NCI-H526 treated with DMSO at 0.1 percent for 48 hours (cell line): ENCODE data around the gene SPTBN1.

ENCODE experiments used
- DNase-seq: peaks from one replicate; lab custom pipeline; 2025; lab: John Stamatoyannopoulos, UW

SPTBN1 gene

GRCh38 chr2:54553775-54554174, 97.6 kb downstream of the SPTBN1 start:
- DNase-seq = no peak

GRCh38 chr2:54555318-54555837, 99.3 kb downstream of the SPTBN1 start:
- no peak for DNase-seq

GRCh38 chr2:54556621-54557121, 100.5 kb downstream of the SPTBN1 start:
- no peak for DNase-seq

DNA sequence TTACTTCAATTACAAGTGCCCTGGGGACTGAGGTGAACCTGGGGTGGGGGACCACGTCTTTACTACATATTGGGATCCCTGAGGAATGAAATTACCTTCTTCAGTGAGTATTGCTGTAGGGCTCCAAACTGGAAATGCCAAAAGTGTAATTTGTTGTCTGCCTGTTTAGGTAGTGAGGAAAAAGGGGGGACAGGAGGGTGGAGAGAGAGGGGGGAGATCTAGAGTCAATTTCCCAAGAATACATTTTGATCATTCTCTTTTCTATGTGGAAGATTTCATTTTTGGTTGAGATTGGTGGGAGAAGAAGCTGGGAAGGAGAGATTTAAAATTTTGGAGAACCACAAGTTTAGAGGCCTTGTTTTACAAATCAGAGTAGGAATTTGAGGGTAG, 101.1 kb downstream of the SPTBN1 start:
- DNase-seq = no peak

DNA sequence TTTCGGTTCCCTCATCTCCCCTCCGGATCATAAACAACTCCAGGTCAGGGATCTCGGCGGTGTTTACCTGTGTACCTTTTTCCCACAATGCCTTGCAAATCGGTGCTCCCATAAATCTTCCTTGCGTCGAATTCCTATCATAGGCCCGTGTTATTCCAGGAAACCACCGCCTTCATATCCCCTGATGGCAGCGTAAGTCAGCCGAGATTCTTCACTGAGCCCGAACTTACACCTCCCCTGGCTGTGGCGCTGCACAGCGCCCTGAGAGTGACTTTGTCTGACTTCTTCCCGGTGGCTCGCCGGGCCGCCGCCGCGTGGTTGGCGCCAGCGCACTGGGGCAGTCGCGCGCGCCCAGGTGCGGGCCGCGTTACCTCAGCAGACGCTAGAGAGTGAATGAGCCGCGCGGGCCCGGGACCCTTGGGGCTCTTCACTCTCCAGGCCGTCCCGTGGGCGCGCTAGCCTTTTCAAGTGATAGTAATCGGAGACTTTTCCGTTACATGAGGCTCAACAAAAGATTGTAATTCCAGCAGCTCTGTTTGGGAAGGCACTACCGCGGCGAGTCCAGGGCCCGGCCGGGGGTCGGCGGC, 101.6 kb downstream of the SPTBN1 start:
- peak; percentile 89 for DNase-seq

- peak; percentile 64 for DNase-seq
Observed at GRCh38 chr2:54558188-54559005, 102.3 kb downstream of the SPTBN1 start.

GRCh38 chr2:54559006-54559445, 102.9 kb downstream of the SPTBN1 start:
- peak; percentile 75 for DNase-seq

DNA sequence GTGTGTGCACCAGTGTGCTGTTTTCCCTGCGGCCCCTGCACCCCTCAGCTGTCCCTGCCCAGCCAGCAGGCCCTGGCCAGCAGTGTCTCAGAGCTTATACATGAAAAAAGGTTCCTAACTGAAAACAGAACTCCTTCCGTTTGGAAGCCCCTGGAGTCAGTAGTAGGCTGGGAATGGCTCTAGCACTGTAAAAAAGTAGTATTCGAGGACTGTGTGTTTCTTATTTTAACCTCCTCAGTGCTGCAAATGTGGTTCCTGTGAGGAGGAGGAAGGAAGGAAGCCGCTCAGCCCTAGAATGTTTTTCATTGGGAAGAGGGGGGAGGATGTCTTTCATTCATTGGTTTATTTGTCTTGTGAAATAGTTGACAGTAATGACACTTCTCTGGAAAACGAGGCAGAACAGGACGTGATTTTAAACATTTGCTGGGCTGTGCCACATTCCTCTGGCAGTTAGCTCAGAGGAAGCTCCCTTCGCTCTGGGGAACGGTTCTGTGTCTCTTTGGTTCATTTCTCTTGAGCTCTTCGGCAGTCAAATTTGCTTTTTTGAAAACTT, 103.5 kb downstream of the SPTBN1 start:
- DNase-seq = no peak

DNA sequence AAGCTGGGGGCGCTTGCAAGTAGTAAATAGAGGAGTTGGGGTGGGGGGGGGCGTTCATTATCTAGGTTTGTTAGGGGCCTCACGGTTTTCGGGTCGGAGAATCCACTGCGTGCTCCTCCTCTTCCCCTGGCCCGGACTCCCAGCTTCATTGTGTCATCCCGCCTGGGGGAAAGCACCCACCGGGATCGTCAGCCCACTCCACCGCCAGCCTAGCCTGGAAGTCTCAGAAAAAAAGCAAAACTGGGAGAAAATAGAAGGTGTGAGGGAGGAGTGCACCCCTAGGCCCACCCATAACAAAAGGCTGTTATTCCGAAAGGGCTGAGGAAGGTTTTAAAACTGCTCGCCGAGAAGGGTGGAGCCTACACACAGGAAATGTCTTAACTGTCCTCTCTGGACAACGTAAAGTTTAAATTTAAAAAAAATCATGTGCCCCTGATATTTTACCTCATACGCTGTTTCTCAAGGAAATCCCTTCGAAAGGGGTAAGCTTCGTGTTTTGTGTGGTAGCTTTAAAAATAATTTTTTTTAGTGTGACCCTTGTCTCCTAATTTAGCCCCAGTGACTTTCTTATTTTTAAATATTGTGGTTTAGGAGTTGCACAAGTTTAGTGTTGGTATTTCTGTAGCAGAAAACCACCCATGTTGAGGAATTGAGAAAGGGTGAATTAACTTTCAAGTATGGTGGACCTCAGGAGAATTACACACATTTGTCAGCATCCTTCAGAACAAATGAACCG, 104.2 kb downstream of the SPTBN1 start:
- DNase-seq = no peak

GRCh38 chr2:54561010-54561409, 104.9 kb downstream of the SPTBN1 start:
- no peak for DNase-seq

GRCh38 chr2:54564439-54564838, 108.3 kb downstream of the SPTBN1 start:
- DNase-seq = no peak

DNA sequence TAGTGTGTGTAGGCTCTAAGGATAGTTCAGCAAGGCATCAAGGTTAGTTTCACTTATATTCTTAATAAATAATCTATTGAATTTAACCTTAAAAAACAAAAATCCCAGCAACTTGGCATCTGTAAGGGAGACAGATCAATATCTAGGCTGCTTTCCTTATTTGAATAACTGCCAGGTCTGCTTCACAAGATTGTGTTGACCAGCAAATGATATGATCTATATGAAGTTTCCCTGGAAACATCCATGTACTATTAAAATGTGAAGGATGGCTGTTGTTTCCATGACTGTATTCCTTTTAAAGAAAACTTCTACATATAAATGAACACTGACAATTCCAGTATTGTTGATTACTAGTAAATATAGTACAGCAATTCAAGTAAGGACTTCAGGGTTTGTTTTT, 109.4 kb downstream of the SPTBN1 start:
- DNase-seq = peak; percentile 87

GRCh38 chr2:54566896-54567295, 110.8 kb downstream of the SPTBN1 start:
- no peak for DNase-seq

DNA sequence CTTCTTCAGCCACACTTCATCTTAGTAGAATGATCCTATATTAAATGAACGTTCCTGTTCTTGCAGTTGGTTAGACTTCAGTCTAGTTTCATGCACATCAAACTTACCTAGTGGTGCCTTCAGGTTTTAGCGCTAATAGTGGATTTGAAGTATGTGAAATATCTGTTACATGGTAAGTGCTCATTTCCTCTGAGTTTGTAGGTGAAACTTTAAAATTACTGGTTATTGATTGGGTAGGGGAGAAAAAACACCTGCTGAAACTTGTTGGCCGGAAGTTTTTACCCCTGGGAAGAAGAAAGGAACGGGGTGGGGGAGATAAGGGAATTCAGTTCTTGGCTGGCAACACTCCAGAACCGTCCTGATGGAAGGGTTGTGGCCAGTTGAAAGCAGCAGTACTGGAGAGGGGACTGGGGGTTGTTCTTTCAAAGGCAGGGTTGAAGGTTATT, 112.8 kb downstream of the SPTBN1 start:
- DNase-seq = no peak

DNA sequence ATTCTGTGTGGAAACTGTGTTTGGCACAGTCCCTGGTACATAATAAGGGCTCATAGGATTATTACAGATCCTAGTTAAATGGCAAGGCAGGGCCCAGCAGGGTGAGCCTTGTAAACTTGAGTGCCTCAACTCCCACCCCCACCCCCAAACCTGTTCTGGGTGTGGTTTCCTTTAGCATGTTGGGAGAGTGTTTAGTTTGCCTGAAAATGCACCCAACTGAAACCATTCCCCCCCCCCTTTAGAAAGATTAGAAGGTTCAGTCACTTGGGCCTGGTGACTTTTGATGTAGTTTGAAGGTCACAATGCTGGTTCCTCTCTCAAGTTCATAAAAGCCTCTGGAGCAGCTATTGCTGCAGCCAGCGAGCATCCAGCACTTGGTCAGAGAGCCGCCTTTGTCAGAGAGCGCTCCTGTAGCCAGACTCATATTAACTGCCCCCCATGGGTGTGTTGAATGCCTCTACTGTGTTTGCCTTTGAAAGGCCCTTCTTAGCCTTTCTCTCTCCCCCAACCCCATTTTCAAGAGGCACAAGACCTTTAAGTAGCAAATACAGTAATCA, 113.7 kb downstream of the SPTBN1 start:
- peak; percentile 29 for DNase-seq

DNA sequence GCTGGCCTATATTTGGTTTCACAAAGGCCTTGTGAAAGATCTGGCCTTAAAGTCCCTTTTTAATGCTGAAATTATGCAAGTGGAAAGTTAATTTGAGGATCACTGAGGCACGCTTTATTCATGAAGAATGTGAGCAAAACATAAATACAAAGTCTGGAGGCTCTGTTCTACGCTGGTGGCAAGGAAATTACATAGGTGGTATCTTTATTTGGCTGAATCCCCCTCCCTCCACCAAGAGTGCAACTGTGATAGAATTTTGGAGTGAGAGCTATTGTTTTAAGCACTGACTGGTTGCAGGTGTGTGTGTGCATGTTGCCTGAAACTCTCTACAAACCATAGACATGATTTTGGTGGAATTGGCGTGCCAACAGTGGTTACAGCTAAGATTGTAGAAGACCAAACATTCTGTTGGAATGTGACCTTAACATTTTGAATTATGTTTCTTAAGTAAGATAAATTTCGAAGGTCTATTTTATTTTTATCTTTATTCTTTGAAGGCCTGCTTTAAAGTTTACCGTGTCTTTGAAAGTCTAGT, 114.3 kb downstream of the SPTBN1 start:
- no peak for DNase-seq

DNA sequence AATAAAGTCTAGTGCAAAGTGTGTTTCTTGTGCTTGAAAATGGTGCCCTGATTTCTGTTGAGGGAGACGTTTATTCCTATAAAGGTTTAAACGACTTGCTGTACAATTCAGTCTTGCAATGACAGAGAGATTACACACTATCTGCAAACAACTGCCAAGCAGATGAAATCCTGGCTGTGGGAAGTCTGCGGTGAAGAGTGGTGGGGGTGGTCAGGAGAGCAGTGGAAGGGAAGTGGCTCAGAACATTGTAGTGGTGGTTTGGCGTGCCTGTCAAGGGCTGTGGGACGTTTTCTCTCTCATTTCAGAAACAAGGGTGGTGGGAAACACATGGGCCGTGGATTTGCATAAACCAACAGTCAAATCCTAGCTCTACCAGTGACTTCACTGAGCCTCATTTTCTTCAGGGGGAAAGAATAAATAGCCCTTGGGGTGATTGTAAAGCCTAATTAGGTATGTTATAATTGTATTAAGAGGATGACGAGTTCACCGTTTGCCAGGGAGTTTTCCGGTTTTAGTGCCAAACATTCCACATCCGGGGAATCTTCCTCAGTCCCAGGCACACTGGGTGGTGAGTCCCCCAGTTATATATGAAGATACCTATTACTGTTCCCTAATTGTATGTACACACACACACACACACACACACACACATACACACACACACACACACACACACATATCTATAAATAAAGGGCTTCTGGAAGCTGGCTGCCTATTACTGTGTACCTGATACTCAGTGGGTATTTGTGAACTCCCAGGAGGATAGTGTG, 115.0 kb downstream of the SPTBN1 start:
- DNase-seq = peak; percentile 99

DNA sequence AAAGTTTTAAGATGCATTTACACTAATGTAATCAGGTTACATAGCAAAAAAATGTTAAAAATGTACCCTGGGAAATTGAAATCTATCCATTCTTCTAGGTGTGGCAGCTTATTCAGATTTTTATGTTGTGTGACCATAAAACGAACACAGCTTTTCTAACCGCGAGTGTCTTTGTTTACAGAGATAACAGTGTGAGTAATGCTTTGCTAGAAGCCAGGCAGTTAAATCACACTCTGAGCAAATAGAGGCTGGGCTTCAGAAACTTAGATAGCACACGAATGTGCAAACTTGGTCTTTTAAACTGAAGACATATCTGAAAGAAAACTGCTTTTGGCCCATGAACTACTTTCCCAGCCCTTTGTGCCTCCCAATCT, 116.1 kb downstream of the SPTBN1 start:
- DNase-seq = peak; percentile 79

GRCh38 chr2:54572636-54573536, 116.8 kb downstream of the SPTBN1 start:
- DNase-seq = no peak

DNA sequence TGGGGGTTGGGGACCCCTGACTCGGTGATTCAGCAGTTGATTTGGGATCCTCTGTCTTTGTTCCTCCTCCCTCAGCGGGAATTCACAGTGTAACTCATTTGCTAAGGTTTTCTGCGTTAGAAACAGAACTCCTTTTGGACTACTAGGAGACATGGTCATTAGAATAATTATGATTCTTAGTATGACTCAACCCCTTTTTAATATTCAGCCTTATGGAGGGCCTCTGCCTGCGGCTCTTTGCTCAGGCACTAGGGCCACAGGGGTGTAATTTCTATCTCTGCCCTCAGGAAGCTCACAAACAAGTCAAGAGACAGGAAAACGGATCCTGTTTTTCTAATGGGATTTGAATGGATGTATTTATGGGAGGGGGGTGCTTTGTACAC, 117.4 kb downstream of the SPTBN1 start:
- no peak for DNase-seq
